IPS DF 6.9 (cell line): ENCODE results near the gene RNF152.

Source experiments
- DNase-seq: peaks from one replicate; pipeline ENCODE4 v3.0.0-alpha.2; 2013; ENCODE audit warnings: low read depth, low spot score
- H3K27ac ChIP-seq: one replicate; pipeline ENCODE4 v1.5.1; 2013; ENCODE audit warnings: low read length, control low read depth
- H3K27me3 ChIP-seq: 2 replicates; pipeline ENCODE4 v1.6.1; 2013; ENCODE audit warnings: mild to moderate bottlenecking, low read length; ENCODE audit not compliant: control insufficient read depth, insufficient read depth
- H3K36me3 ChIP-seq: 2 replicates; pipeline ENCODE4 v1.6.1; 2013; ENCODE audit warnings: low read length; ENCODE audit not compliant: control insufficient read depth, insufficient read depth
- H3K4me1 ChIP-seq: 2 replicates; pipeline ENCODE4 v1.6.1; 2013; ENCODE audit warnings: low read length; ENCODE audit not compliant: control insufficient read depth, insufficient read depth
- H3K4me3 ChIP-seq: 2 replicates; pipeline ENCODE4 v1.5.1; 2013; ENCODE audit warnings: mild to moderate bottlenecking, low read length
- H3K9me3 ChIP-seq: 2 replicates; pipeline ENCODE4 v1.6.1; 2013; ENCODE audit warnings: low read length, inconsistent platforms; ENCODE audit not compliant: control insufficient read depth, insufficient read depth
- WGBS: extraction: QIAGEN DNeasy Blood & Tissue Kit; methylation state at CpG from one replicate; pipeline ENCODE4 v1.1.7; 2013; ENCODE audit warnings: mixed read lengths, missing lambda C conversion rate; ENCODE audit not compliant: insufficient read length, insufficient coverage; 5-methylcytosine and 5-hydroxymethylcytosine counted together

The RNF152 gene

GRCh38 chr18:61838521-61838920, 54.3 kb downstream of the RNF152 start:
- Histone ChIP-seq H3K4me3 (no peak overlapping the region), H3K4me1 (no peaks in the 10 kb centered on the region), H3K27ac (no peak overlapping the region), H3K9me3 (no peaks in the 10 kb centered on the region), H3K36me3 (no peaks in the 10 kb centered on the region), H3K27me3 (no peaks in the 10 kb centered on the region)
- no CpG with 5 or more reads among the region's 5 CpGs for WGBS
- DNase-seq, result no peak

GRCh38 chr18:61833978-61834377, 58.8 kb downstream of the RNF152 start:
- no CpG with 5 or more reads among the region's 4 CpGs for WGBS
- no peaks in the 10 kb centered on the region for H3K36me3 ChIP-seq
- no peak for DNase-seq
- no peaks in the 10 kb centered on the region for H3K27me3 ChIP-seq
- H3K4me3 ChIP-seq, result no peak overlapping the region
- no peaks in the 10 kb centered on the region for H3K9me3 ChIP-seq
- H3K27ac ChIP-seq, result no peak overlapping the region
- H3K4me1 ChIP-seq, result no peaks in the 10 kb centered on the region

- Histone ChIP-seq H3K27ac (no peak overlapping the region), H3K4me1 (no peaks in the 10 kb centered on the region), H3K9me3 (no peaks in the 10 kb centered on the region), H3K4me3 (no peak overlapping the region), H3K27me3 (no peaks in the 10 kb centered on the region), H3K36me3 (no peaks in the 10 kb centered on the region)
- no CpG with 5 or more reads among the region's 5 CpGs for WGBS
- no peak for DNase-seq
Measured at GRCh38 chr18:61833387-61833786, 59.4 kb downstream of the RNF152 start.

- WGBS, result no CpG with 5 or more reads among the region's 2 CpGs
- Histone ChIP-seq H3K4me3 (no peak overlapping the region), H3K4me1 (no peaks in the 10 kb centered on the region), H3K27ac (no peak overlapping the region), H3K9me3 (no peaks in the 10 kb centered on the region), H3K36me3 (no peaks in the 10 kb centered on the region), H3K27me3 (no peaks in the 10 kb centered on the region)
- DNase-seq, result no peak
Measured at GRCh38 chr18:61832858-61833257, 59.9 kb downstream of the RNF152 start.

- H3K4me3 ChIP-seq, result no peak overlapping the region
- H3K27ac ChIP-seq, result no peak overlapping the region
- WGBS, result no CpG with 5 or more reads among the region's 6 CpGs
- H3K9me3 ChIP-seq, result no peaks in the 10 kb centered on the region
- DNase-seq, result no peak
- no peaks in the 10 kb centered on the region for H3K36me3 ChIP-seq
- no peaks in the 10 kb centered on the region for H3K27me3 ChIP-seq
- no peaks in the 10 kb centered on the region; the same call in 1 of the 2 replicates for H3K4me1 ChIP-seq
Measured at GRCh38 chr18:61831071-61831470, 61.7 kb downstream of the RNF152 start.

- Histone ChIP-seq H3K9me3 (no peaks in the 10 kb centered on the region), H3K36me3 (no peaks in the 10 kb centered on the region), H3K27me3 (no peaks in the 10 kb centered on the region), H3K4me3 (no peak overlapping the region), H3K27ac (no peak overlapping the region), H3K4me1 (no peaks in the 10 kb centered on the region; the same call in 1 of the 2 replicates)
- WGBS, result no CpG with 5 or more reads among the region's 7 CpGs
- DNase-seq, result no peak
Measured at GRCh38 chr18:61829108-61829507, 63.7 kb downstream of the RNF152 start.

- no peak overlapping the region for H3K4me3 ChIP-seq
- H3K9me3 ChIP-seq, result no peaks in the 10 kb centered on the region
- H3K27me3 ChIP-seq, result no peaks in the 10 kb centered on the region
- DNase-seq, result no peak
- no peaks in the 10 kb centered on the region; the same call in 1 of the 2 replicates for H3K4me1 ChIP-seq
- no peak overlapping the region for H3K27ac ChIP-seq
- no CpG with 5 or more reads among the region's 3 CpGs for WGBS
- no peaks in the 10 kb centered on the region for H3K36me3 ChIP-seq
Measured at GRCh38 chr18:61827591-61827990, 65.2 kb downstream of the RNF152 start.

GRCh38 chr18:61825386-61825785, 67.4 kb downstream of the RNF152 start:
- Histone ChIP-seq H3K9me3 (no peaks in the 10 kb centered on the region), H3K36me3 (no peaks in the 10 kb centered on the region), H3K4me3 (no peak overlapping the region), H3K27me3 (no peaks in the 10 kb centered on the region), H3K4me1 (no peaks in the 10 kb centered on the region; the same call in 1 of the 2 replicates), H3K27ac (no peak overlapping the region)
- DNase-seq, result no peak

- no CpG with 5 or more reads among the region's 3 CpGs for WGBS
- no peak overlapping the region for H3K4me3 ChIP-seq
Measured at GRCh38 chr18:61824733-61825363, 68.0 kb downstream of the RNF152 start.

GRCh38 chr18:61823595-61823994, 69.2 kb downstream of the RNF152 start:
- no peak overlapping the region for H3K27ac ChIP-seq
- H3K4me1 ChIP-seq, result no peaks in the 10 kb centered on the region; the same call in 1 of the 2 replicates
- H3K27me3 ChIP-seq, result no peaks in the 10 kb centered on the region
- no CpG with 5 or more reads among the region's 3 CpGs for WGBS
- H3K9me3 ChIP-seq, result no peaks in the 10 kb centered on the region
- H3K36me3 ChIP-seq, result no peaks in the 10 kb centered on the region
- DNase-seq, result no peak
- no peak overlapping the region for H3K4me3 ChIP-seq

More at GRCh38 chr18:61824733-61825363, 68.0 kb downstream of the RNF152 start:
- no peak for DNase-seq
- H3K27me3 ChIP-seq, result no peaks in the 10 kb centered on the region
- no peaks in the 10 kb centered on the region; the same call in 1 of the 2 replicates for H3K4me1 ChIP-seq
- H3K9me3 ChIP-seq, result no peaks in the 10 kb centered on the region
- H3K27ac ChIP-seq, result no peak overlapping the region
- H3K36me3 ChIP-seq, result no peaks in the 10 kb centered on the region

GRCh38 chr18:61822879-61823278, 69.9 kb downstream of the RNF152 start:
- no peak overlapping the region for H3K4me3 ChIP-seq
- no peak for DNase-seq
- no CpG with 5 or more reads among the region's 4 CpGs for WGBS
- H3K36me3 ChIP-seq, result no peaks in the 10 kb centered on the region
- H3K4me1 ChIP-seq, result no peaks in the 10 kb centered on the region; the same call in 1 of the 2 replicates
- H3K27ac ChIP-seq, result no peak overlapping the region
- H3K27me3 ChIP-seq, result no peaks in the 10 kb centered on the region
- no peaks in the 10 kb centered on the region for H3K9me3 ChIP-seq
